B cell (primary cell): Measurements from ENCODE around the gene MYO5C. TPM values are rescaled to one million over a fixed set of nuclear protein-coding genes. Genes with fewer than 3 reads are reported as not detected.

Experiments
- ATAC-seq: fragments of 200-7000 bp; cut with Tn5 transposase; one replicate; pipeline ENCODE4 v1.10.0; 2021; ENCODE audit warnings: low read depth, mild to moderate bottlenecking, moderate number of reproducible peaks, moderate library complexity
- CTCF ChIA-PET: fragments of 350-600 bp; sonication (Branson Sonifier 250); formaldehyde crosslinking; loops from one replicate; lab custom pipeline; 2021; ENCODE audit warnings: antibody characterized with exemption, inconsistent platforms; lab: Charles Lee
- POLR2A ChIA-PET: fragments of 350-600 bp; sonication (Branson Sonifier 250); formaldehyde crosslinking; loops from one replicate; lab custom pipeline; 2021; ENCODE audit warnings: antibody characterized with exemption; lab: Charles Lee
- DNase-seq: peaks from one replicate; pipeline ENCODE4 v3.0.0; 2013
- H2AFZ ChIP-seq: 2 replicates; pipeline ENCODE4 v1.6.1; 2012; ENCODE audit warnings: mild to moderate bottlenecking, low read depth, low read length; ENCODE audit not compliant: insufficient read depth, poor library complexity, severe bottlenecking
- H3K27ac ChIP-seq, 2 donors: 1 replicate in 1 of 2; 2 replicates in 1 of 2; pipeline ENCODE4 v1.5.1; 2012 to 2013; ENCODE audit warnings: low read length in 2 of 2, mild to moderate bottlenecking in 2 of 2, moderate library complexity in 1 of 2
- H3K27me3 ChIP-seq, 4 experiments: fragments of 200-600 bp in 1 of 4; sonication (generic) in 1 of 4; replicated peaks in 1 of 4; 1 replicate in 2 of 4; 2 replicates in 2 of 4; pipeline versions ENCODE4 v1.6.1 to v1.7.0; 2013 to 2016; ENCODE audit warnings: low read length in 3 of 4, mild to moderate bottlenecking in 2 of 4, mixed read lengths in 1 of 4, moderate library complexity in 1 of 4; ENCODE audit not compliant: insufficient read depth in 4 of 4, control insufficient read depth in 3 of 4; ENCODE audit errors: control extremely low read depth in 1 of 4
- H3K36me3 ChIP-seq, 2 experiments: replicated peaks in 1 of 2; 1 replicate in 1 of 2; 2 replicates in 1 of 2; pipeline versions ENCODE4 v1.6.1 to v1.7.1; 2013; ENCODE audit warnings: low read length in 1 of 2; ENCODE audit not compliant: insufficient read depth in 2 of 2, control insufficient read depth in 1 of 2; ENCODE audit errors: control extremely low read depth in 1 of 2, extremely low read depth in 1 of 2
- H3K4me1 ChIP-seq, 2 donors: fragments of 200-600 bp in 1 of 2; sonication (generic) in 1 of 2; 1 replicate in 1 of 2; 2 replicates in 1 of 2; pipeline versions ENCODE4 v1.5.1 to v1.6.1; 2013 to 2017; ENCODE audit warnings: low read length in 2 of 2; ENCODE audit not compliant: control insufficient read depth in 2 of 2, insufficient read depth in 2 of 2
- H3K4me2 ChIP-seq: replicated peaks from 2 replicates; pipeline ENCODE3; 2012; ENCODE audit warnings: mild to moderate bottlenecking, low read depth, low read length; ENCODE audit not compliant: poor library complexity, severe bottlenecking
- H3K4me3 ChIP-seq, 5 experiments: fragments of 200-600 bp in 1 of 5; sonication (generic) in 1 of 5; 1 replicate in 3 of 5; 2 replicates in 2 of 5; pipeline versions ENCODE4 v1.5.1 to v1.7.0; 2011 to 2016; ENCODE audit warnings: low read length in 4 of 5, mild to moderate bottlenecking in 4 of 5, low read depth in 2 of 5, control low read depth in 1 of 5, moderate library complexity in 1 of 5; ENCODE audit not compliant: insufficient read depth in 1 of 5; ENCODE audit errors: control extremely low read depth in 1 of 5, extremely low read depth in 1 of 5
- H3K79me2 ChIP-seq: fragments of 200-600 bp; sonication (generic); one replicate; pipeline ENCODE4 v1.6.0; 2016; ENCODE audit warnings: low read length; ENCODE audit not compliant: control insufficient read depth, insufficient read depth
- H3K9ac ChIP-seq: fragments of 200-600 bp; sonication (generic); 2 replicates; pipeline ENCODE4 v1.6.1; 2017; ENCODE audit warnings: mild to moderate bottlenecking, low read length, moderate library complexity
- H3K9me3 ChIP-seq, 3 donors: one replicate each; pipeline versions ENCODE4 v1.6.1 to v1.7.1; 2013; ENCODE audit warnings: low read length in 2 of 3; ENCODE audit not compliant: control insufficient read depth in 2 of 3, insufficient read depth in 1 of 3; ENCODE audit errors: control extremely low read depth in 1 of 3
- H4K20me1 ChIP-seq: 2 replicates; pipeline ENCODE4 v1.6.0; 2012; ENCODE audit warnings: mild to moderate bottlenecking, low read length; ENCODE audit not compliant: insufficient read depth, control insufficient read depth, poor library complexity, severe bottlenecking
- H3K27ac Mint-ChIP-seq: one replicate; pipeline ENCODE4 v1.8.0; 2021; ENCODE audit warnings: mixed read lengths
- H3K27me3 Mint-ChIP-seq: one replicate; pipeline ENCODE4 v1.8.0; 2021; ENCODE audit warnings: mixed read lengths
- H3K4me1 Mint-ChIP-seq: one replicate; pipeline ENCODE4 v1.8.0; 2021; ENCODE audit warnings: mixed read lengths
- H3K4me3 Mint-ChIP-seq: one replicate; pipeline ENCODE4 v1.8.0; 2021; ENCODE audit warnings: mixed read lengths
- H3K9me3 Mint-ChIP-seq: one replicate; pipeline ENCODE4 v1.8.0; 2022; ENCODE audit warnings: mixed read lengths; ENCODE audit not compliant: insufficient read depth
- CTCF ChIP-seq: fragments of 200-600 bp; IDR thresholded peaks from one replicate; pipeline ENCODE4 v1.8.0; 2022; ENCODE audit warnings: antibody characterized with exemption, mild to moderate bottlenecking
- EZH2 ChIP-seq: IDR thresholded peaks from 2 replicates; pipeline ENCODE4 v1.6.1; 2012; ENCODE audit warnings: borderline replicate concordance, low read depth, mild to moderate bottlenecking, moderate library complexity, low read length; ENCODE audit not compliant: insufficient read depth, poor library complexity, severe bottlenecking
- WGBS: methylation state at CpG from one replicate; pipeline ENCODE4 v1.1.5; 2013; ENCODE audit warnings: missing lambda C conversion rate; ENCODE audit not compliant: insufficient coverage; 5-methylcytosine and 5-hydroxymethylcytosine counted together
- intact Hi-C: fragments of 100-400 bp; cut with micrococcal nuclease; formaldehyde crosslinking; loops from one replicate; pipeline ENCODE4 v1.10.0; 2022
- polyA plus RNA-seq: library from polyadenylated mRNA; depleted of rRNA; stranded (reverse); fragments of >200 nt; gene quantifications from 2 replicates; pipeline ENCODE4 v1.2.3, GENCODE V29; 2012
- total RNA-seq, 2 donors: library from RNA; stranded (reverse); fragments of 120-200 nt in 1 of 2; gene quantifications; 1 replicate in 1 of 2; 2 replicates in 1 of 2; pipeline versions ENCODE4 v1.2.3 to v1.2.4, GENCODE V29; 2013 to 2022

The MYO5C gene
- total and polyA plus RNA-seq, 2 donors (not counting 1 experiment from before 2014, with no cell fraction given) = 0.54 to 4.5 TPM

GRCh38 chr15:52184721-52185120 is 110.9 kb downstream of the MYO5C start:
- no peak for ATAC-seq
- Histone ChIP-seq H3K27me3 (no peaks in the 10 kb centered on the region), H3K4me3 (no peak overlapping the region), H3K4me1 (peaks cover 18 to 31% of the 10 kb centered on the region in 2 donors), H4K20me1 (no peaks in the 10 kb centered on the region), H3K27ac (no peak overlapping the region), H3K4me2 (no peak overlapping the region), H3K79me2 (peaks cover 11% of the 10 kb centered on the region), H3K9me3 (no peaks in the 10 kb centered on the region), H2AFZ (no peak overlapping the region), H3K9ac (no peak overlapping the region), H3K36me3 (peaks cover 0 to 6% of the 10 kb centered on the region in 2 experiments)
- no peak for TF ChIP-seq EZH2
- TF ChIP-seq CTCF = no peak
- Mint-ChIP-seq H3K27ac (no peak overlapping the region), H3K9me3 (no peaks in the 10 kb centered on the region), H3K4me3 (no peak overlapping the region), H3K27me3 (no peaks in the 10 kb centered on the region), H3K4me1 (peaks cover 31% of the 10 kb centered on the region)
- intact Hi-C loops = loop anchor here (10.0 kb wide), 1 partner anchor 380 kb away; the partner anchor contains the start of gene ARPP19
- DNase-seq = no peak
- ChIA-PET CTCF (interaction anchor here (0.6 to 4.3 kb wide), 9 partner anchors 20 to 72 kb away, joined by 3 to 36 read pairs (median 4); no protein-coding TSS in a partner anchor), POLR2A (interaction anchor here (1.3 to 1.4 kb wide), 2 partner anchors 36 to 44 kb away, joined by 3 read pairs; no protein-coding TSS in a partner anchor)
- no CpG with 5 or more reads among the region's 5 CpGs for WGBS

- H3K27ac ChIP-seq = no peak overlapping the region
- WGBS = 83% methylated on average over 1 of the region's 2 CpGs
- H4K20me1 ChIP-seq = peaks cover 4% of the 10 kb centered on the region
- no peak overlapping the region for H3K4me2 ChIP-seq
- Mint-ChIP-seq H3K4me1 (peaks cover 35% of the 10 kb centered on the region), H3K9me3 (no peaks in the 10 kb centered on the region), H3K27ac (peak overlapping the region; percentile 71), H3K27me3 (no peaks in the 10 kb centered on the region), H3K4me3 (peak overlapping the region; percentile 9)
- ChIA-PET CTCF (interaction anchor here (0.5 to 4.3 kb wide), 15 partner anchors 13 to 417 kb away, joined by 3 to 36 read pairs (median 4); no protein-coding TSS in a partner anchor), POLR2A (interaction anchor here (0.5 to 1.4 kb wide), 3 partner anchors 37 to 100 kb away, joined by 3 read pairs; no protein-coding TSS in a partner anchor)
- H3K9ac ChIP-seq = no peak overlapping the region
- peak; percentile 58 for DNase-seq
- H3K9me3 ChIP-seq = no peaks in the 10 kb centered on the region
- no peaks in the 10 kb centered on the region for H3K27me3 ChIP-seq
- intact Hi-C loops = loop anchor here (1.0 to 10.0 kb wide), 3 partner anchors 44 to 547 kb away; partner anchors contain the start of gene ARPP19
- peaks cover 16% of the 10 kb centered on the region for H3K79me2 ChIP-seq
- H2AFZ ChIP-seq = no peak overlapping the region
- peaks cover 0 to 6% of the 10 kb centered on the region in 2 experiments for H3K36me3 ChIP-seq
- peaks cover 20 to 36% of the 10 kb centered on the region in 2 donors for H3K4me1 ChIP-seq
- H3K4me3 ChIP-seq = no peak overlapping the region
- TF ChIP-seq CTCF (peak; percentile 67), EZH2 (no peak)
- no peak for ATAC-seq
These were observed 111.9 kb downstream of the MYO5C start for GRCh38 chr15:52183562-52184173.
